ENCODE measurements around the gene UBTD2. TPM values are rescaled to one million over a fixed set of nuclear protein-coding genes. Genes with fewer than 3 reads are reported as not detected.

The UBTD2 gene
- total RNA-seq, 1 experiment from 2014 or later = 22.6 TPM

- Histone ChIP-seq H3K36me3 (ENCODE audit: low read depth, low read length) (no peaks in the 10 kb centered on the region), H3K9me2 (replicated peaks; ENCODE audit: low read length) (no peaks in the 10 kb centered on the region), H3K4me1 (ENCODE audit: insufficient read depth, low read length) (no peaks in the 10 kb centered on the region), H3K27me3 (ENCODE audit: low read length) (no peaks in the 10 kb centered on the region), H3K79me2 (ENCODE audit: low read length) (peaks cover 92% of the 10 kb centered on the region), H3K27ac (ENCODE audit: low read length) (no peak overlapping the region), H2AFZ (ENCODE audit: low read length) (no peak overlapping the region), H3K4me2 (ENCODE audit: low read length) (no peak overlapping the region), H4K20me1 (ENCODE audit: low read length) (peaks cover 11% of the 10 kb centered on the region; the same call in 1 of the 2 replicates), H3K9ac (ENCODE audit: low read length) (no peak overlapping the region), H3K4me3 (ENCODE audit: low read length) (no peak overlapping the region), H3F3A (ENCODE audit: low read length, unreplicated experiment) (no peaks in the 10 kb centered on the region), H3K9me3 (ENCODE audit: low read length) (no peaks in the 10 kb centered on the region)
- BruUV-seq (replicated peaks) = no TSS peak
- POLR2A ChIA-PET (ENCODE audit: unreplicated experiment) = no interaction called here
- TF ChIP-seq EZH2phosphoT487 (IDR thresholded peaks at IDR 0.05; ENCODE audit: borderline replicate concordance, low read length) = no peak
- no peak for TF ChIP-seq EZH2 (IDR thresholded peaks at IDR 0.05; ENCODE audit: low read length, unreplicated experiment)
- TF ChIP-seq CTCF (conservative IDR thresholded peaks at IDR 0.05; ENCODE audit: low read depth, low read length) = no peak
- ATAC-seq (no peak; the same call in 1 of the 2 replicates), DNase-seq (no peak)
- intact Hi-C loops (cut with micrococcal nuclease) = no loop called here
- CTCF ChIA-PET = interaction anchor here (0.6 kb wide), 2 partner anchors 28 to 31 kb away, joined by 3 read pairs; no protein-coding TSS in a partner anchor
Observed at GRCh38 chr5:172264815-172265395, 18.7 kb downstream of the UBTD2 start.

GRCh38 chr5:172255444-172255843, 28.1 kb downstream of the UBTD2 start:
- Histone ChIP-seq H3K79me2 (ENCODE audit: low read length) (peaks cover 8% of the 10 kb centered on the region; the same call in 1 of the 2 replicates), H3K4me1 (ENCODE audit: insufficient read depth, low read length) (no peaks in the 10 kb centered on the region), H3K27me3 (ENCODE audit: low read length) (no peaks in the 10 kb centered on the region), H3K27ac (ENCODE audit: low read length) (no peak overlapping the region), H3K9me2 (replicated peaks; ENCODE audit: low read length) (no peaks in the 10 kb centered on the region), H3F3A (ENCODE audit: low read length, unreplicated experiment) (no peaks in the 10 kb centered on the region), H3K9me3 (ENCODE audit: low read length) (no peaks in the 10 kb centered on the region), H3K9ac (ENCODE audit: low read length) (no peak overlapping the region), H2AFZ (ENCODE audit: low read length) (no peak overlapping the region), H3K4me2 (ENCODE audit: low read length) (no peak overlapping the region), H3K4me3 (ENCODE audit: low read length) (no peak overlapping the region), H3K36me3 (ENCODE audit: low read depth, low read length) (peaks cover 16% of the 10 kb centered on the region; the same call in 1 of the 2 replicates), H4K20me1 (ENCODE audit: low read length) (no peaks in the 10 kb centered on the region)
- CTCF ChIA-PET = no interaction called here
- intact Hi-C loops (cut with micrococcal nuclease) = no loop called here
- no peak for TF ChIP-seq CTCF (conservative IDR thresholded peaks at IDR 0.05; ENCODE audit: low read depth, low read length)
- TF ChIP-seq EZH2phosphoT487 (IDR thresholded peaks at IDR 0.05; ENCODE audit: borderline replicate concordance, low read length) = no peak
- no peak for TF ChIP-seq EZH2 (IDR thresholded peaks at IDR 0.05; ENCODE audit: low read length, unreplicated experiment)
- POLR2A ChIA-PET (ENCODE audit: unreplicated experiment) = no interaction called here
- ATAC-seq (no peak), DNase-seq (no peak)
- no TSS peak for BruUV-seq (replicated peaks)

- Histone ChIP-seq H3K9me3 (ENCODE audit: low read length) (no peaks in the 10 kb centered on the region), H3F3A (ENCODE audit: low read length, unreplicated experiment) (no peaks in the 10 kb centered on the region), H3K9me2 (replicated peaks; ENCODE audit: low read length) (no peaks in the 10 kb centered on the region), H2AFZ (ENCODE audit: low read length) (no peak overlapping the region), H3K27ac (ENCODE audit: low read length) (no peak overlapping the region), H4K20me1 (ENCODE audit: low read length) (no peaks in the 10 kb centered on the region), H3K4me3 (ENCODE audit: low read length) (no peak overlapping the region), H3K9ac (ENCODE audit: low read length) (no peak overlapping the region), H3K36me3 (ENCODE audit: low read depth, low read length) (peaks cover 9% of the 10 kb centered on the region; the same call in 1 of the 2 replicates), H3K4me2 (ENCODE audit: low read length) (no peak overlapping the region), H3K27me3 (ENCODE audit: low read length) (no peaks in the 10 kb centered on the region), H3K79me2 (ENCODE audit: low read length) (peaks cover 22% of the 10 kb centered on the region), H3K4me1 (ENCODE audit: insufficient read depth, low read length) (no peaks in the 10 kb centered on the region)
- ChIA-PET CTCF (no interaction called here), POLR2A (ENCODE audit: unreplicated experiment) (no interaction called here)
- no TSS peak for BruUV-seq (replicated peaks)
- ATAC-seq = no peak
- intact Hi-C loops (cut with micrococcal nuclease) = no loop called here
- no peak for DNase-seq
- no peak for TF ChIP-seq EZH2phosphoT487 (IDR thresholded peaks at IDR 0.05; ENCODE audit: borderline replicate concordance, low read length)
- TF ChIP-seq EZH2 (IDR thresholded peaks at IDR 0.05; ENCODE audit: low read length, unreplicated experiment) = no peak
- TF ChIP-seq CTCF (conservative IDR thresholded peaks at IDR 0.05; ENCODE audit: low read depth, low read length) = no peak
Observed at GRCh38 chr5:172252501-172252900, 31.1 kb downstream of the UBTD2 start.

Data from PC-3 (cell line).